ENCODE measurements around the gene HHATL.

HHATL gene

GRCh38 chr3:42652251-42652610 is 50.4 kb downstream of the HHATL start:
- Histone ChIP-seq H3K27ac (ENCODE audit: extremely low read depth, low read depth, low read length) (no peak overlapping the region), H3K36me3 (ENCODE audit: control insufficient read depth in 2 of 2, insufficient read depth in 1 of 2, low read length in 2 of 2) (peaks cover 0 to 35% of the 10 kb centered on the region in 2 experiments; a peak in 1 of 3 replicates), H3K9me3 (ENCODE audit: control insufficient read depth, insufficient read depth, low read depth, low read length) (no peaks in the 10 kb centered on the region), H3K4me1 (ENCODE audit: control insufficient read depth, insufficient read depth, low read length) (no peaks in the 10 kb centered on the region), H3K4me3 (ENCODE audit: low read depth, low read length) (no peak overlapping the region)
- ChIA-PET POLR2A (interaction anchor here (0.7 to 1.4 kb wide), 3 partner anchors 11 to 69 kb away, joined by 3 read pairs; no protein-coding TSS in a partner anchor), CTCF (interaction anchor here (1.4 kb wide), 1 partner anchor 92 kb away, joined by 6 read pairs; no protein-coding TSS in a partner anchor)
- TF ChIP-seq GLI2 (tag by site-specific recombination; IDR thresholded peaks at IDR 0.05; ENCODE audit: borderline replicate concordance, low read depth), result no peak
- TF ChIP-seq ATF2 (tag by site-specific recombination; IDR thresholded peaks at IDR 0.05; ENCODE audit: low read depth), result no peak
- no peak for TF ChIP-seq ZBTB7A (tag by site-specific recombination; IDR thresholded peaks at IDR 0.05; ENCODE audit: low read depth)
- no peak for TF ChIP-seq ZNF571 (tag by site-specific recombination; IDR thresholded peaks at IDR 0.05)
- TF ChIP-seq BCL11A (tag by site-specific recombination; IDR thresholded peaks at IDR 0.05; ENCODE audit: low read depth), result no peak
- no peak for TF ChIP-seq ZNF580 (tag by site-specific recombination; IDR thresholded peaks at IDR 0.05)
- TF ChIP-seq SALL2 (tag by site-specific recombination; IDR thresholded peaks at IDR 0.05; ENCODE audit: borderline replicate concordance), result no peak
- TF ChIP-seq ZNF692 (tag by site-specific recombination; IDR thresholded peaks at IDR 0.05), result peak; percentile 93
- TF ChIP-seq ZFP69B (tag by site-specific recombination; IDR thresholded peaks at IDR 0.05), result peak; percentile 90
- no peak for TF ChIP-seq AEBP2 (tag by site-specific recombination; IDR thresholded peaks at IDR 0.05; ENCODE audit: borderline replicate concordance)
- no peak for TF ChIP-seq ZNF785 (tag by site-specific recombination; IDR thresholded peaks at IDR 0.05)
- no peak for TF ChIP-seq ZNF843 (tag by site-specific recombination; IDR thresholded peaks at IDR 0.05)
- no peak for TF ChIP-seq CTCF (tag by site-specific recombination; IDR thresholded peaks at IDR 0.05)
- no peak for TF ChIP-seq ZNF610 (tag by site-specific recombination; IDR thresholded peaks at IDR 0.05; ENCODE audit: borderline replicate concordance)
- TF ChIP-seq GLI4 (tag by site-specific recombination; IDR thresholded peaks at IDR 0.05), result no peak
- TF ChIP-seq ZNF280D (tag by site-specific recombination; IDR thresholded peaks at IDR 0.05), result no peak
- TF ChIP-seq ZNF211 (tag by site-specific recombination; IDR thresholded peaks at IDR 0.05; ENCODE audit: low read depth), result no peak
